ENCODE measurements around the gene FLRT1.

FLRT1 gene

DNA sequence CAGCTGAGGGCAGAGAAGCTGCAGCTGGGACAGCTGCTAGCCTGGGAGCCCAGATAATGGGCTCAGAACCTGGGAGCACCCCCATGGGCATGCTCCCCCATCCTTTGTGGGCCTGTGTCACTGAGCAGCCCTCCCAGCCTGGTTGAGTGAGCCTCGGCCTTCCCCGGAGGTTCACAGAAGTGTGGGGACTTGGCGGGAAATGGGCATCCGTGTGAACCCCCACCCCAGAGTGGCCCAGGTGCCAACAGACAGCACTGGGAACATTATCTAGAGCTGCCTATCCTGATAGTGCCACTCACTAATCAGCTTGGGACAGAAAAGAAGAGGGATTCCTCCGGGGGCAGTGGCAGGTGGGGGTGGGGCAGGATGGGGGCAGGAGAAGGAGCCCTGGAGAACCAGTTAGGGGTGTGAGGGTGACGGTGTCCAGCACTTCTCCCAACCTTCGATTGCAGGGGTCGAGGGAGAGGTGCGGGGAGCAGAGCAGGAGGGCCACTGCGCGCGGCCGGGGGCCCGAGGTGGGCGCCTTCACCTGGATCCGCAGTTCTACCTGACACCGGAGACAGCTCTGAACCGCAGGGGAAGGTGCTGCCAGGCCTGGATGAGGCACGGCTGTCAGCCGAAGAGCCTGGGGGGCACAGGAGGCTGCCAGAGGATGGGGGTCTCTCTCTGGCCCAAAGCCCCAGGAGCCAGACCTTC, 33.1 kb downstream of the FLRT1 start:
- no peak for DNase-seq

DNA sequence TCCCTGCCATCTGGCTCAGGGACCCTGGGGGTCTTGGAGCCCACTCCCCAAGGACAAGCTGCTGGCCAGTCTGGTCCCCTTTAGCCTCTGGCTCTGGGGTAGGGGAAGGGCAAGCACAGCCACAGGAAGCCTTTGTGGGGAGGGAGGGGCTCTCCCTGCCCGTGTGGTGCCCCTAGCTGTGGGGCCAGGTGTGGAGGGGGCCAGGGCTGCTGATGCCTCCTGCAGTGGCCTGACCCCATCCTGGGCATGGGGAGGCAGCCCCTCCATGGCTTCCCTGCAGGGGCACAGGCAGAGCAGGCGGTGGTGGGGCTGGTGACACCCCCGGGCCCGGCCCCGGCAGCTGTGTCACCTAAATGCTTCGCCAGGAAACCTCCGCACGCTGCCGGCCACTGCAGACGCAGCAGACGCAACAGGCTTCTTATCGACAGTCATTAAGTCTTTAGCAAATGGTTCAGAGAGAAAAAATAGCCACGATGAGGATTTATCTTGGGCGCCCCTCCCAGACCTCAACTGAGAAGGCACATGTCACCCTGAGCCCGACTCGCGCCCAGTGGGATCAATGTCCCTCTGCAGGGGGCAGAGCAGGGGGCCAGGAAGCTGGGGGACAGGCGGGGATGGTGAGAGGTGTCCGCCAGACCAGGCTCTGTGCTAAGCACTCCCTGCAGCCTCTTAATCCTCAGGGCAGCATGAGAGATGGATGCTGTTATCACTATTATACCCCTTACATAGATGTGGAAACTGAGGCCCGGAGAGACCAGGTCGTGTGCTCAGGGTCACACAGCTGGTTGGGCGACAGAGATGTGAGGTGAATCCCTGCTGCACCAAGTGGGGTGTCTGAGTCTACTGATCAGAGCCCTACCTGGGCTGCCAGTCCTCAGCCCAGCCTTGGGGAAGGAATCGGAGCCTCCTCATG, 33.9 kb downstream of the FLRT1 start:
- DNase-seq: no peak

DNA sequence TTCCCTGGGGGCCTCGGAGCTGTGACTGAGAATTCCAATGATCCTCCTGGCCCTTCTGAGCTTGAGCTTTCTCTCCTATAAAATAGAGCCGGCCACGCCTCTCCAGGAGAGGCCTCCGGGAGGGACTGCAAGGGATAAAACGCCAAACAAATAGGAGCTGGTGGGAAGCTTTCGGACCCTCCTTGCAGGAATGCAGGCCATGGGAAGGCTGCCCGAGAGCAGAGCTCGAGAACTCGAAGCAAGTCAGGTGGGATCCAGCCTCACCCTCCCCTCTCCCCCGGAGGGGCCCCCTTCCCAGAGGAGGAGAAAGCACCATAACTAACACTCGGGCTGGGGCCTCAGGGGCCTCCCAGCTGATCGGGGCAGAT, 34.6 kb downstream of the FLRT1 start:
- DNase-seq: no peak

DNA sequence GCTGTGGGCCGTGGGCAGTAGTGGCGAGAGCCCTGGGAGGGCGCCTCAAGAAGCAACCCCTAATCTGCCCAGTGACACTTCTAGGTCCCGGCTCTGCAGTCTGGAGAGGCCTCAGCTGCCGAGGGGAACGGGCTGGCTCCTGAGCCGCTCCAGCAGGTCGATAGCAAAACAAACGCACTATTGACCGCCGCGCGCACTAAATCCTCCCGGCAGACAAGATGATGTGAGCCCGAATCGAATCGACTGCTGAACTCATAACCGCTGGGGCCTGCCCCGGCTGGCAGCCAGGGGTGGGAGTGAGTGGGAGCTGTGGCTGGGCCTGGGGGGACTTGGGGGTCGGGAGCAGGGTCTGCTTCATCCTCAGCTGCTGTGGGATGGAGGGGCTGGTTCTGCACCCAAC, 36.1 kb downstream of the FLRT1 start:
- no peak for DNase-seq

DNA sequence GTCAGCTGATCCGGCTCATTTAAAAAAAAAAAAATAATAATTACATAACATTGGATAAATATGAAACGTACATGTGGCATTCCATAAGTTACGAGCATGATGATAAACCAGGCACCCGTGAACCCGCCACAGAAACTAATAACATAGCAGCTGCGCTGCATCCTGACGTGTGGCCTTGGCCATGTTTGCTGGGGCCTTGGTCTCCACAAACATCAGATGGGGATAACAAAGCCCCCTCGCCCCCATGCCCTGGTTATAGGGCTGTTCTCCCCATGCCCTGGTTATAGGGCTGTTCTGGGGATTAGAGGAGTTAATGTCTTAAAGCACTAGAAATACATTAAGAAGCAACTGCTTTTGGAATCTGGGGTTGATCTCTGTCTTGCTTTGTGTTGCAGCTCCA, 36.7 kb downstream of the FLRT1 start:
- no peak for DNase-seq

DNA sequence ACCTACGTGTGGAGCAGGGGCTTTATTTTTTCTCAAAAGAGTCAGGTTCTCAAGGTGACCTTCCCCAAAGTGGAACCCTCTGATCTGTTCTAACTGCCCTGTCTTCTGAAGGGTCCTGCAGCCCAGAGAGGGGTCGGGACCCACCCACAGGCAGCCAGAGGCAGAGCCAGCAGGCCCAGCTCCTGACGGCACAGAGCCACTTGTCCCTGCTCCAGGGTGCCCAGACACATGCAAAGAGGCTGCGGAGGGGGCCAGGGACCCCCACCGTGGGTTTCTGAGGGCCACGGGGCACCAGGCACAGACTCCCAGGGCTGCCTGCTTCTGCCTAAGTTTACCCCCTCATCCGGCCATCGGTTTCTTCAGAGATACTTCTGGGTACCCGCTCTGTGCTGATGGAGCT, 37.1 kb downstream of the FLRT1 start:
- DNase-seq: no peak

DNA sequence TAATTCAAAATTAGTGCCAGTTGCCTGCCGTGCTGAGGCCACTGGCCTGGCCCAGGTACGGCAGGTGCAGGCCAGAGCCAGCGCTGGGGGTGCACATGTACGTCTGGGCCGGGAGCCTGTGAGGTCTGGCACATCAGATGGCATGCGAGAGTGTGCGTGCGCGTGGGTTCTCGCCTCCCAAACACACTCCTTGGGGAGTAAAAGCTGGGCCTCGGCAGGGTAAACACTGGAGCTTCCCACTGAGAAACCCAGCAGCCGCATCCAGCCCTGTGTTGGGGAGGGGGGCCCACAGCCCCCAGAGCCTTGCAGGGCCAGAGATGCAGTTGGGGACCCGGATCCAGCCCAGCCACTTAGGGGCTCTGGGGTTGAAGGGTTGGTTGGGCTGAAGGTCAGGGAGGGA, 37.8 kb downstream of the FLRT1 start:
- no peak for DNase-seq

DNA sequence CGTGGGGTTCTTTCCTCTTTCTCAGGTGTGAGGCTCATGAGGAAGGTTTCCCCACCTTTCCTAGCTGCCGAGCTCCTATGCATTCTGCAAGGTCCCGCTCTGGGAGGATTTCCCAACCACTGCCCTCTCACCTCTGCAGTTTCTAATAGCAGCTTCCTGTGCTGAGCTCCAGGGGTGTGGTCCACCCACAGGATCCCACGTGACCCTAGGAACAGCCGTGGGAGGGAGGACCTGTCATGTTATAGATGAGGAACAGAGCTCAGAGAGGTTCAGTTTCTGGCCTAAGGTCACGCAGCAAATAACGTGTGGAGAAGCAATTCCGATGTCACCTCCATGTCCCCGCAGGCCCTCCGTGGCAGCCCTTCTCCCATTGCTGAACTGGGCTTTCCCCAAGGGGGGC, 38.5 kb downstream of the FLRT1 start:
- DNase-seq: peak; percentile 68 to 88 (median 83)

DNA sequence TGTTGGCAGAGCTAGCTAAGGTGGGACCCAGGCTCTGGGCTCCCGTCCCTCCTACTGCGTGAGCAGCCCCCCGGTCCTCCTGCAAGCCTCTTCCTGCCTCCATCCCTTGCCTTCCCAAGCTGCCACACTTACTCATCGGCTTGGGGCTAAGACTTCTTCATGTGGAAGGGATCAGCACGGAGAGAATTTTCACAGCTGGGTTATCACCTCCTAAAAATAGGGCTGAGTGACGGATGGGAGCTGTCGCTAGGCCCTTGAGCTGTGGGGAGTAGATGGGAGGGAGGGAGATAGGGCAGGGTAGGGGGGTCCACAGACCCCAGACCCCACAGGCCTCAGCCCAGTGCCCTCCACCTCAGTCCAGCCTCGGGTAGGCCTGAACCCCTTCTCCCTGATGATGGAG, 41.0 kb downstream of the FLRT1 start:
- DNase-seq: no peak

DNA sequence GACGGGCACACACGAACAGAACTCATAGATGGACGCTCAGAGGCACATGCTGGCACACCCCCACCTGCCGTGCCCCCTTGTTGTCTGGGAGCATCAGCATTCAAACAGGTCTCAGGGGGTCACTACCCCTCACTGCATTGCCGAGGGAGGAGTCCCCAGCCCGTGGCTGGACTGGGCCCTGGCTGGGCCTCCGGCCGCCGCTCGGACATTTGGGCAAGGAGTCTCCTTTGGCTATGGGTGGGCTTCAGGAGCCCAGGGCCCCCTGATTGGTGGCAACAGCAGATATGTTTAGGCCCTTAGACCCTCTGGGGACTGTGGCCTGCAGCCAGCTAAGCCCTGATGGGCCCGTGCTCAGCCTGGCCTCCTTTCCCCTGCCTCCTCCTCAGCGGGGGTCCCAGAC, 41.9 kb downstream of the FLRT1 start:
- no peak for DNase-seq

DNA sequence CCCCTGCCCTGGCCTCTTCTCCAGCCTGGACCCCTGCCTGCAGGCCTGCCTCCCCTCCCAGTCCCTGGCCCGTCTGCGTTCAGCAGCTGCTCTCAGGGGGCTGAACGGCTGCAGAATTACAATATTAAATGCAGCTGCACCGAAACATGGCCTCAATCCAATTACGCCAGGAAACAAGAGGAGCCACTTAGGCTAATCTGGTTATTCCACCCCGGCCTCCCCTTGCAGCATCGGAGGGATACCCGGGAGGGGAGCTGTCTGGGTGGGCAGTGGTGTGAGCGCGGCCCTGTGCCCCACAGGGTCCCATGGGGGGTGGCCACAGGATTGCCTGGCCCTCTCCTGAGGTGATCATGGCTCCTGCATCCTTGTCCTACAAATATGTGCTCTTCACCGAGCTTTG, 42.6 kb downstream of the FLRT1 start:
- DNase-seq: no peak

DNA sequence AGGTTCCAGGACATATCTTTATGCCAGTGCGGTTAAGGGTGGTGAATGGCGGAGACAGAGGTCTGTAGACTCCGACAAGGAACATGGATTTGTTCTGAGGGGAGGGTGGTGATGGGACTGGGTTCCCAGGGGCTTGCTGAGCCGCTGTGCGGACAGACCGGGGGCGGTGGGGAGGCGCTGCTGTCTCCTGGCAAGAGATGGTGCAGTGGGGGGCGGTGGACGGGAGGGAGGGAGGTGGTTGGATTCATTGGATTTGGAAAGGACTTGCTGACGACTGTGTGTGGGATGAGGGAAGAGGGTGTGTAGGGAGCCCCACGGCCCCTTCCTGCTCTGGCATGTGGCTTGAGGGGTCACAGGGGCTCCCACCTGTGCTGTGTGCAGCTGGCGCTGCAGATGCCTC, 43.2 kb downstream of the FLRT1 start:
- no peak for DNase-seq

DNA sequence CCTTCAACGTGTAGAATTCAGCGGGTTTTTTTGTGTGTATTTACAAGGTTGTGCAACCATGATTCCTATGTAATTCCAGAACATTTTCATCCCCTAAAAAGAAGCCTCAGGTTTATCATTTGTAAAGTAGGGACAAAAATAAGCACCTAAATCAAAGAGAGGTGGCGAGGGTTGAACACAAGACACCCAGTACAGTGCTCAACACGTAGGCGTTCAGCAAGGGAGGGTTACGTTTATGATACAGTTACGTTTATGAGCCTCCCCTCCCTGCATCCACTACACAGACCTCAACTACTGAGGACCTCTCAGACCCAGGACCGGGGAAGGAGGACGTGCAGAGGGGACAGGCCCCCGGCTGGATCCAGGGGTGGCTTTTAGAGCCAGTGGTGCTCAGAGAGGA, 44.7 kb downstream of the FLRT1 start:
- DNase-seq: no peak

DNA sequence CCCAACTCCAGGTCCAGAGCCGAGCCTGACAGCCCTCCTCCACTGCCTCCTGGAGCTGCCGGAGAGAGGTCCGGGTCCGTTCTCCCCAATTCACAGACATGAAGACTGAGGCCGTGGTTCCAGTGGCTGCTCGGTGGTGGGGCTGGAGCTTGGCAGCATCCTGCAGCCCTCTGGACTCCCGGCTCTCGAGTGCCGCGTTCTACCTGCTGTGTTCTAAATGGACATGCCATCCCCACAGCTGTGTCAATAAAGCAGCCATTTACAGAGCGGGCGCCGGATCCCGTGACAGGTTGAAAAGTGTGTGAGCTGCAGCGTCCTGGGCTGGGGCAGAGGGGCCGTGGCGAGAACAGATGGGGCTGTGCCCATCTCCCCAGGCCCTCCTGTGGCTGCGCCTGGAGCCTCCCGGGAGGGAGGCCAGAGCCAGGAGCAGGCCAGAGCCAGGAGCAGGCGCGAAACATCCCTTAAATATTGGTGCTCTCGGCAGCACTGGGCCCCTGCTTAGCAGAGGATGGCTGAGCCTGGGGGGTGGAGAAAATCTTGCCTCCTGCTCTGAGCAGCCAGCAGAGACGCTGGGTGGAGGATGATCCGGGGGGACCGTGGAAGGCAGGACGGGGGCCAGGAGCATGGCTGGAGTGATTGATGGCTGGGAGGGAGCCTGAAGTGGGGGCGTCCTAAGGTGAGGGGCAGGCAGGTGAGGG, 46.2 kb downstream of the FLRT1 start:
- no peak for DNase-seq

DNA sequence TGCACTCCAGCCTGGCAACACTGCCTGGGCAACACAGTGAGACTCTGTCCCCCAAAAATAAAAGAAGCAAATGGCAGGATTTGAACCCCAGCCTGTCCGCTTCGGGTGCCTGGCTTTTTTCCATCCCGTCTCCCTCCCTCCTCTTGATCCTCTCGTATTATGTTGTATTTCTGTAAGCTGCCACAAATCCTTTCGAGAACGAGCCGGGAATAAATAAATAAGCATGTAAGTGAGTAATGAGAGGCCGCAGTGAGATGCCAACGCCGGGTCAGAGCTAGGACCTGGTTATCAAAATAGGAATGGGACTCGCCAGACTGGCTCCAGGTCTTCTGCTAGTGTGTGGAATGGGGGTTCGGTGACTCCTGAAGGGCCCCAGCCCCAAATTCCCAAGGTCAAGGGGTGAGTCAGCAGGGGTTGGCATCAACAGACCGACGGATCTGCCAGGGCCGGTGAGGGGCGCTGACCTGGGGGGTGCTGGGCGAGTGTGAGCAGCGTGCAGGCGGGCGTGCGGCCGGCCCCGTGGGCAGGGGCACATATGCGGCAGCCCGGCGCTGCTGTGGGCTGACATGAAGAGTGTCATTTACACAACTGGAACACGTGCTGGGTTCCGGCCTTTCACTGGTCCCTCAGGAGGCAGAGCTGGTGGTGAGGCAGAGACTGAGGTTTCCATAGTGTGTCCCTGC, 47.8 kb downstream of the FLRT1 start:
- no peak for DNase-seq

DNA sequence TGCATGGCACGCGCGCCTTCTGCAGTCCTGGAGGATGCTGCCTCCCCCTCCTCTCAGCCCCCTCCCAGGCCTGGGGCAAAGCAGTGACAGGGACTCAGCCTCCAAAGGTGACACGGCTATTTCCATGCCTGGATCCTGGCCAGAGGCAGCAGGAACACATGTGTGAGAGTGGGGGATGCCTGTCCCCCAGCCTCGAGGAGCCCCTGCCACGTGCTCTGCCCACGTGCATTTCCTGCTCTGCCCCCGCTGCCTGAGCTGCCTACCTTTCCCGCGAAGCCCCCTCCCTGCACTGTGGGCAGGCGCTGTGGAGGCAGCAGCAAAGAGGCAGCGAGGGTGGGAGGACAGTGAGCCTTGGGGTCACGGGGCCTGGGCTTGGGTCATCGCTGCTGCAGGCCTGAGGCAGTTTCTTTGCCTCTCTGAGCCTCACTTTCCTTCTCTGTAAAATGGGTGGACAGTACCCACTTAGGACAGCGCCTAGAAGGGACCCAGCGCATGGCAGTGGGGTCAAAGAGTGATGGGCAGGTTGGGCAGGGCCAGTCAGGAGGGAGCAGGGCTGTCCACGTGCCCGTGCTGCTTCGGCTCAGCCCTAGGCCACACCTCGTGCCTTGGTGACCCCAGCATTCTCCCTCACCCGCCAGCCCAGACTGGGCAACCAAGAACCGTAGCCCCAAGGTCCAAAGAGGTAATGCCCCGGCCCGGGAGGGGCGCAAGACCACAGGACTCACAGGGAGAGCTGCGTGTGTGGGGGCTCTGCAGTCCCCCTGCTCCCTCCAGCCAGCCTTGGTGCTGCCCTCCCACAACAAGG, 48.6 kb downstream of the FLRT1 start:
- DNase-seq: no peak

DNA sequence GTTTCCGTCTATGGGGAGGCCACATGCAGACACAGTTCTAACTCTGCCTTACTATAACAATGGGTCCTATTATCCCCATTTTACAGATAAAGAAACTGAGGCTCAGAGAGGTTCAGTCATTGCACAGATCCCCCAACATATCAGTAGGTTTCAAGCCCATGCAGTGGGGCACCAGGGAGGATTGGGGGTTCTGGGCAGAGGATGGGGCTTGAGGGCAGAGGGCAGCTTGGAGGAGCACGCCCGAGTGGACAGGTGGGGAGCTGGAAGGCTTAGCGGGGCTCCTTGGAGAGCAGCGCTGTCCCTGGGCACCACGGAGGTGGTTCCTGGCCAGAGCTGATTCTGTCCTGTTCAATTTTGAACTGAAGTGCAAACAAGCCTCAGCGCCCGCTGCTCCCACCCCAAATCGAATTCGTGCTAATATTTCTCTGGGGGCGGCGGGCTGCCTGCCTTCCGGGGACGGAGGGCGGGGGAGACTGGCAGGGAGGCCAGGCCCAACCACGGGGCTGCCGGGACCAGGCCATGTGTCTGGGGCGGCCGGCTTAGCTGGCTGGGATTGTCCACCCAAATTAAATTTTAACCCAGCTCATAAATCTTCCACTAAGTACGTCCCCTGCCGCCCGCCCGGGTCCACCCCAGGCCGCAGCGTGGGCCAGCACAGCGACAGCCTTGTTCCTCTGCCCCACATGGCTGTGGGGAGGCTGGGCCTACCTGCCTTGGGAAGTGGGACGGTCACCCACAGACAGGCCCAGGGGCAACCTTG, 49.4 kb downstream of the FLRT1 start:
- DNase-seq: no peak

Measured in suppressor macrophage (primary cell).